Left renal cortex interstitium (tissue), 4 donors: ENCODE measurements around the gene PMEPA1. TPM values are rescaled to one million over a fixed set of nuclear protein-coding genes. Genes with fewer than 3 reads are reported as not detected.

Experiments
- DNase-seq, 4 donors: peaks; one replicate each; pipeline ENCODE4 v3.0.0-alpha.2; 2013; ENCODE audit warnings: low read depth in 4 of 4, low spot score in 2 of 4, missing footprints in 1 of 4
- polyA plus RNA-seq, 4 donors: library from polyadenylated mRNA; unstranded; fragments of 120-200 nt; gene quantifications; one replicate each; pipeline ENCODE4 v1.2.1, GENCODE V29; 2013; ENCODE audit not compliant: insufficient read length in 4 of 4

PMEPA1 gene
- polyA plus RNA-seq, 4 donors: 16.2 to 25.6 (median 22.2) TPM

- DNase-seq: no peak
Measured at GRCh38 chr20:57696401-57696961, 13.3 kb downstream of the PMEPA1 start.

- DNase-seq: no peak
Measured at GRCh38 chr20:57695940-57696339, 13.9 kb downstream of the PMEPA1 start.

- DNase-seq: no peak
Measured at GRCh38 chr20:57695012-57695411, 14.8 kb downstream of the PMEPA1 start.

- no peak for DNase-seq
Measured at GRCh38 chr20:57694481-57694880, 15.3 kb downstream of the PMEPA1 start.

GRCh38 chr20:57693670-57694329, 16.0 kb downstream of the PMEPA1 start:
- DNase-seq: no peak

GRCh38 chr20:57693002-57693582, 16.7 kb downstream of the PMEPA1 start:
- DNase-seq: no peak

- DNase-seq: no peak
Measured at GRCh38 chr20:57692393-57692792, 17.4 kb downstream of the PMEPA1 start.

GRCh38 chr20:57691699-57692098, 18.1 kb downstream of the PMEPA1 start:
- DNase-seq: no peak

- no peak for DNase-seq
Measured at GRCh38 chr20:57690525-57690924, 19.3 kb downstream of the PMEPA1 start.

- no peak for DNase-seq
Measured at GRCh38 chr20:57689745-57690481, 19.9 kb downstream of the PMEPA1 start.

GRCh38 chr20:57688864-57689263, 21.0 kb downstream of the PMEPA1 start:
- no peak for DNase-seq

- DNase-seq: no peak
Measured at GRCh38 chr20:57688295-57688694, 21.5 kb downstream of the PMEPA1 start.

GRCh38 chr20:57686931-57687652, 22.7 kb downstream of the PMEPA1 start:
- no peak for DNase-seq

GRCh38 chr20:57685146-57685758, 24.6 kb downstream of the PMEPA1 start:
- no peak for DNase-seq

GRCh38 chr20:57684808-57685140, 25.0 kb downstream of the PMEPA1 start:
- DNase-seq: no peak

- no peak for DNase-seq
Measured at GRCh38 chr20:57683881-57684807, 25.7 kb downstream of the PMEPA1 start.

- DNase-seq: no peak
Measured at GRCh38 chr20:57683287-57683686, 26.5 kb downstream of the PMEPA1 start.

GRCh38 chr20:57682184-57683101, 27.4 kb downstream of the PMEPA1 start:
- peak in 1 of 4 donors; percentile 44 for DNase-seq
